Endothelial cell of umbilical vein (primary cell): Measurements from ENCODE around the gene DLGAP1.

Source experiments
- EZH2 ChIP-seq: IDR thresholded peaks from 2 replicates; pipeline ENCODE4 v1.6.1; 2012; ENCODE audit warnings: borderline replicate concordance, low read depth, mild to moderate bottlenecking, moderate library complexity, low read length, inconsistent platforms; ENCODE audit not compliant: severe bottlenecking
- FOS ChIP-seq: IDR thresholded peaks from 2 replicates; pipeline ENCODE4 v1.6.1; 2011; ENCODE audit warnings: mild to moderate bottlenecking, low read length, moderate library complexity, borderline replicate concordance; ENCODE audit not compliant: insufficient read depth
- GATA2 ChIP-seq: IDR thresholded peaks from 2 replicates; pipeline ENCODE4 v1.7.0; 2011; ENCODE audit warnings: low read depth, mild to moderate bottlenecking, moderate library complexity, mixed read lengths, low read length; ENCODE audit not compliant: insufficient read length, insufficient read depth
- JUN ChIP-seq: IDR thresholded peaks from 2 replicates; pipeline ENCODE4 v1.6.1; 2011; ENCODE audit warnings: borderline replicate concordance, low read depth; ENCODE audit not compliant: insufficient read length, insufficient read depth
- MYC ChIP-seq: IDR thresholded peaks from one replicate; pipeline ENCODE4 v1.6.1; 2011; ENCODE audit warnings: mild to moderate bottlenecking, low read depth, low read length
- POLR2A ChIP-seq: IDR thresholded peaks from 2 replicates; pipeline ENCODE4 v1.6.1; 2012; ENCODE audit warnings: low read depth, mild to moderate bottlenecking, control low read depth, low read length
- POLR2AphosphoS5 ChIP-seq: IDR thresholded peaks from 2 replicates; pipeline ENCODE4 v1.6.1; 2012; ENCODE audit warnings: low read depth, mild to moderate bottlenecking, control low read depth, low read length, moderate library complexity; ENCODE audit not compliant: insufficient read depth
- TF ChIP-seq, protein P1 (sequence below), 2 donors: IDR thresholded peaks; 1 replicate in 1 of 2; 2 replicates in 1 of 2; pipeline ENCODE4 v1.5.1; 2011; ENCODE audit warnings: low read length in 2 of 2, mild to moderate bottlenecking in 2 of 2, moderate library complexity in 2 of 2, control low read depth in 1 of 2, inconsistent platforms in 1 of 2, low read depth in 1 of 2; ENCODE audit not compliant: insufficient read depth in 1 of 2; ENCODE audit errors: extremely low read depth in 1 of 2
- TF ChIP-seq, protein P2 (sequence below): IDR thresholded peaks from 2 replicates; pipeline ENCODE4 v1.6.1; 2011; ENCODE audit not compliant: insufficient read depth, insufficient read length

DNA sequence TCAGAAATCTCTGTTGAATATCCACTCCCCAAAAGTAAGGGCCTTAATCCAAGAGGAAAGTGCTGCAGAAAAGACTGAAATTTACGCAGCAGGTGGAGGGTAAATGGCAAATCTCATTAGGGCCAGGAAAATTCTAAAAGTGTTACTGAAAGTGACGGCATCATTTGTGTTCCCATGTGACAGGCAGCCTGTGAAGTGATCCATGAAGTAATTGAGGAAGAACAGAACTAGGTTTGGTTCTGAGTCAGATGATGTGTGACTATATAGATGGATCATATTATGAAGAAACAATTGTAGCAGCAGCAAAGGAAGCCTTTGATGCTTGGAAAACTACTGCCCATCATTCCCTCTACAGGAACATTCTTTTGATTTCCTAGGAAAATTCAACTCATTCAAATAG, 603.9 kb downstream of the DLGAP1 start:
- TF ChIP-seq POLR2A (no peak), FOS (no peak), POLR2AphosphoS5 (no peak), EZH2 (no peak), MYC (no peak), JUN (no peak), GATA2 (no peak)
- TF ChIP-seq, protein P1, sequence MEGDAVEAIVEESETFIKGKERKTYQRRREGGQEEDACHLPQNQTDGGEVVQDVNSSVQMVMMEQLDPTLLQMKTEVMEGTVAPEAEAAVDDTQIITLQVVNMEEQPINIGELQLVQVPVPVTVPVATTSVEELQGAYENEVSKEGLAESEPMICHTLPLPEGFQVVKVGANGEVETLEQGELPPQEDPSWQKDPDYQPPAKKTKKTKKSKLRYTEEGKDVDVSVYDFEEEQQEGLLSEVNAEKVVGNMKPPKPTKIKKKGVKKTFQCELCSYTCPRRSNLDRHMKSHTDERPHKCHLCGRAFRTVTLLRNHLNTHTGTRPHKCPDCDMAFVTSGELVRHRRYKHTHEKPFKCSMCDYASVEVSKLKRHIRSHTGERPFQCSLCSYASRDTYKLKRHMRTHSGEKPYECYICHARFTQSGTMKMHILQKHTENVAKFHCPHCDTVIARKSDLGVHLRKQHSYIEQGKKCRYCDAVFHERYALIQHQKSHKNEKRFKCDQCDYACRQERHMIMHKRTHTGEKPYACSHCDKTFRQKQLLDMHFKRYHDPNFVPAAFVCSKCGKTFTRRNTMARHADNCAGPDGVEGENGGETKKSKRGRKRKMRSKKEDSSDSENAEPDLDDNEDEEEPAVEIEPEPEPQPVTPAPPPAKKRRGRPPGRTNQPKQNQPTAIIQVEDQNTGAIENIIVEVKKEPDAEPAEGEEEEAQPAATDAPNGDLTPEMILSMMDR (IDR thresholded peaks at IDR 0.05; ENCODE audit: extremely low read depth in 1 of 2, insufficient read depth in 1 of 2, low read depth in 1 of 2, low read length in 2 of 2), result no peak
- TF ChIP-seq, protein P2, sequence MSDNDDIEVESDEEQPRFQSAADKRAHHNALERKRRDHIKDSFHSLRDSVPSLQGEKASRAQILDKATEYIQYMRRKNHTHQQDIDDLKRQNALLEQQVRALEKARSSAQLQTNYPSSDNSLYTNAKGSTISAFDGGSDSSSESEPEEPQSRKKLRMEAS, result no peak
